Erythroblast (primary cell): ENCODE results near the gene ALOXE3.

Experiments
- GATA1 ChIP-seq: IDR thresholded peaks from 2 replicates; pipeline ENCODE4 v1.6.1; 2011; ENCODE audit warnings: low read depth, mild to moderate bottlenecking, control low read depth, low read length, moderate library complexity
- POLR2A ChIP-seq: IDR thresholded peaks from 2 replicates; pipeline ENCODE4 v1.6.1; 2011; ENCODE audit warnings: mild to moderate bottlenecking, low read length

DNA sequence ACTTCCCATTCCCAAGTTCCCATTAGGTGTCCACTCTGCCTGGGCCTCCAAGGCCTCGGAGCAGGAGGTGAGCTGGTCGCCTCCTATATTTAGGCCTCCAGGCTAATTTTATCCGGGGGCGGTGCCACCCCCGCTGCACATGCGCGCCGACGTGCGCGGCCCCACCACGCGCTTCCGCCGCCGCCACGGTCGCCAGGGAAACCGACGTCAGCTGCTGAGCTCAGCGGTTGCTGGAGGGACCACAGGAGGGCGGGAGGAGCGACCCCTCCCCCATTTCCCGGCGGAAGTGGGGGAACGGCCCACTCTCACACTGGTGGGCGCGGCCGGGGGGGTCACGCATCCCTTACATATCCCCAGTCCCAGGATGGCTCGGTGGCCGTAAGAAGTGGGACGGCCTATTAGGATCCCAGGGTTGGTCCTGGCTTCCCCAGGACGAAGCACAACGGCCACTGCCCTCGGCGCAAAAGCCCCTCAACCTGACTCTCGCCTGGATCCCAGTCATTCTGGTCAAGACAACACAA, 32.9 kb upstream of the ALOXE3 start:
- TF ChIP-seq POLR2A, result no peak
- no peak for TF ChIP-seq GATA1
